Spleen (tissue), 7 donors: ENCODE measurements around the gene BRCA1.

ENCODE experiments used
- POLR2A ChIP-seq, 3 donors: fragments of 450-650 bp; IDR thresholded peaks; one replicate each; pipeline ENCODE4 v1.5.1; 2017; ENCODE audit warnings: antibody characterized with exemption in 3 of 3, mild to moderate bottlenecking in 1 of 3
- POLR2AphosphoS5 ChIP-seq, 3 donors: sonication (generic); formaldehyde crosslinking; IDR thresholded peaks; one replicate each; pipeline ENCODE4 v1.5.1; 2017; ENCODE audit warnings: antibody characterized with exemption in 3 of 3
- TF ChIP-seq, protein P1 (sequence below), 11 experiments: fragments of 200-600 bp in 7 of 11; fragments of 450-650 bp in 4 of 11; sonication (generic) in 4 of 11; IDR thresholded peaks in 8 of 11; conservative IDR thresholded peaks in 3 of 11; 1 replicate in 7 of 11; 2 replicates in 4 of 11; pipeline versions ENCODE4 v1.4.0 to v1.8.0; 2016 to 2021; ENCODE audit warnings: antibody characterized with exemption in 11 of 11, inconsistent platforms in 4 of 11, mild to moderate bottlenecking in 1 of 11
- donor health status: DM: no; HTN: no; CAD: no; lungs with moderate emphysema.
- donor health status: DM: no; HTN: no; CAD: no.
- donor health status: DM: no; HTN: no; CAD: no.

DNA sequence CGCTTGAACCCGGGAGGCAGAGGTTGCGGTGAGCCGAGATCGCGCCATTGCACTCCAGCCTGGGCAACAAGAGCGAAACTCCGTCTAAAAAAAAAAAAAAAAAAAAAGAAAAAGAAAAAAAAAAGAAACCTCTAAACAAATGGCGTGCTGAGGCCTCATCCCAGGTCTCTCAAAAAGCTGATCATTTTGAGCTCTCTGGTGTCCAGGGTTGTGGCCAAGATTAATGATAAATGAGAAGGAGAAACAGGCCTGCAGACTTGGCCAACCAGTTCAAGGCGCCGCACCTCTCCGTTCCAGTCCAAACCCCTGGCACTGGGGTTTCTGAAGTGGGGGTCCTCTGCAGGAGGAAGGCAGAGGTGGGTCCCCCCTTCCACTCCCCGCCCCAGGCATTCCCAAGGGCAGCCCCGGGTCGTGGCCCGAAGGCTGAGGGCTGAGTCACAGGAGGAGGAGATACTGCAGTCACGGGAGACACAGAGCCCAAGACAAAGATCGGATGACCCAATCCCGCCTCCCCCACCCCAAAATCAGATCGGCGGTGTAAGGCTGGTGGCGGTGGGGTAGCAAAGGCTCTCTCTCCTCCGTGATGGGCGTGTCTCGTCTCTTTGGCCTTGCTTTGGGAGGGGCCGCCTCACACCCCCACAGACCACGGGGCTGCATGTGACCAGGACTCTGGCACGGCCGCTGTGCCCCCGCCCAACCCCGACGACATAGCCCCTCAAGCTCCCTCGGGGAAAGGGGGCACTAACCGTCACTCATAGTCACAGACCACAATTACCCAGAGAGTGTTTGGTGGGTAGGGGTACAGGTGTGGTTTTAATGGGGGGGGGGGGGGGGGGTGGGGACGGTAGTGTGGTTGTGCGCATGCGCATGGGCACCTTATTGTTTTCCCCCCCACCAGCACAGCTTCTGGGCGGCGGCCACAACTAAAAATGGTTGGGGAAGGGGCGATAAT lies 104.1 kb downstream of the BRCA1 start:
- TF ChIP-seq POLR2A (IDR thresholded peaks at IDR 0.05) (no peak), POLR2AphosphoS5 (IDR thresholded peaks at IDR 0.05) (peak; percentile 18 to 45 (median 22))
- TF ChIP-seq, protein P1, sequence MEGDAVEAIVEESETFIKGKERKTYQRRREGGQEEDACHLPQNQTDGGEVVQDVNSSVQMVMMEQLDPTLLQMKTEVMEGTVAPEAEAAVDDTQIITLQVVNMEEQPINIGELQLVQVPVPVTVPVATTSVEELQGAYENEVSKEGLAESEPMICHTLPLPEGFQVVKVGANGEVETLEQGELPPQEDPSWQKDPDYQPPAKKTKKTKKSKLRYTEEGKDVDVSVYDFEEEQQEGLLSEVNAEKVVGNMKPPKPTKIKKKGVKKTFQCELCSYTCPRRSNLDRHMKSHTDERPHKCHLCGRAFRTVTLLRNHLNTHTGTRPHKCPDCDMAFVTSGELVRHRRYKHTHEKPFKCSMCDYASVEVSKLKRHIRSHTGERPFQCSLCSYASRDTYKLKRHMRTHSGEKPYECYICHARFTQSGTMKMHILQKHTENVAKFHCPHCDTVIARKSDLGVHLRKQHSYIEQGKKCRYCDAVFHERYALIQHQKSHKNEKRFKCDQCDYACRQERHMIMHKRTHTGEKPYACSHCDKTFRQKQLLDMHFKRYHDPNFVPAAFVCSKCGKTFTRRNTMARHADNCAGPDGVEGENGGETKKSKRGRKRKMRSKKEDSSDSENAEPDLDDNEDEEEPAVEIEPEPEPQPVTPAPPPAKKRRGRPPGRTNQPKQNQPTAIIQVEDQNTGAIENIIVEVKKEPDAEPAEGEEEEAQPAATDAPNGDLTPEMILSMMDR (IDR thresholded peaks at IDR 0.05 in 8 of 11, conservative IDR thresholded peaks at IDR 0.05 in 3 of 11), result no peak
